ENCODE results near the gene MBLAC1. TPM values are rescaled to one million over a fixed set of nuclear protein-coding genes. Genes with fewer than 3 reads are reported as not detected.
"Not testable (repeated sequence)": the region's sequence is repeated elsewhere in the genome, so short reads cannot be mapped to it uniquely, and the experiment has no call there.

The MBLAC1 gene
- total RNA-seq, 1 experiment from 2014 or later = 5.2 TPM

DNA sequence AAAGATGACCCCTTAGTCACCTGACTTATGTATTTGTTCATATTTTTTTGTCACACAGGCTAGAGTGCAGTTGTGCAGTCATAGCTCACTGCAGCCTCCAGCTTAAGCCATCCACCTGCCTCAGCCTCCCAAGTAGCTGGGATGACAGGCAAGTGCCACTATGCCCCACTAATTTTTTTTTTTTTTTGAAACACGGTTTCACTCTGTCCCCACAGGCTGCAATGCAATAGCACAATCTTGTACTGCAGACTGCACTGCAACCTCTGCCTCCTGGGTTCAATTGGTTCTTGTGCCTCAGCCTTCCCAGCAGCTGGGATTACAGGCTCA, 1.8 kb downstream of the MBLAC1 start:
- no peak for ATAC-seq
- peaks cover 18% of the 10 kb centered on the region for H3K4me1 ChIP-seq (ENCODE audit: control insufficient read depth, insufficient read depth, low read length)
- intact Hi-C loops (cut with micrococcal nuclease; ENCODE audit: unreplicated experiment) (no loop called here), in situ Hi-C loops (cut with HindIII; ENCODE audit: low pct_unique_long_range_greater_than_20kb, low sequenced_read_pairs) (no loop called here)
- H3K4me3 ChIP-seq (ENCODE audit: low read depth in 2 of 2, low read length in 2 of 2) = peak overlapping the region in 1 of 2 experiments; percentile 98; a peak in 2 of 4 replicates
- no TSS peak for BruUV-seq (replicated peaks)
- H3K27me3 ChIP-seq (ENCODE audit: control insufficient read depth, insufficient read depth, low read length) = no peaks in the 10 kb centered on the region
- no peak for TF ChIP-seq TCF7L2 (IDR thresholded peaks at IDR 0.05; ENCODE audit: low read depth, low read length)
- no peak for TF ChIP-seq POLR2AphosphoS5 (IDR thresholded peaks at IDR 0.05; ENCODE audit: low read depth, low read length)
- no peak for TF ChIP-seq SIN3A (IDR thresholded peaks at IDR 0.05; ENCODE audit: borderline replicate concordance, insufficient read depth, low read depth, low read length)
- no peak for TF ChIP-seq CTCF (IDR thresholded peaks at IDR 0.05)
- TF ChIP-seq, protein P1, sequence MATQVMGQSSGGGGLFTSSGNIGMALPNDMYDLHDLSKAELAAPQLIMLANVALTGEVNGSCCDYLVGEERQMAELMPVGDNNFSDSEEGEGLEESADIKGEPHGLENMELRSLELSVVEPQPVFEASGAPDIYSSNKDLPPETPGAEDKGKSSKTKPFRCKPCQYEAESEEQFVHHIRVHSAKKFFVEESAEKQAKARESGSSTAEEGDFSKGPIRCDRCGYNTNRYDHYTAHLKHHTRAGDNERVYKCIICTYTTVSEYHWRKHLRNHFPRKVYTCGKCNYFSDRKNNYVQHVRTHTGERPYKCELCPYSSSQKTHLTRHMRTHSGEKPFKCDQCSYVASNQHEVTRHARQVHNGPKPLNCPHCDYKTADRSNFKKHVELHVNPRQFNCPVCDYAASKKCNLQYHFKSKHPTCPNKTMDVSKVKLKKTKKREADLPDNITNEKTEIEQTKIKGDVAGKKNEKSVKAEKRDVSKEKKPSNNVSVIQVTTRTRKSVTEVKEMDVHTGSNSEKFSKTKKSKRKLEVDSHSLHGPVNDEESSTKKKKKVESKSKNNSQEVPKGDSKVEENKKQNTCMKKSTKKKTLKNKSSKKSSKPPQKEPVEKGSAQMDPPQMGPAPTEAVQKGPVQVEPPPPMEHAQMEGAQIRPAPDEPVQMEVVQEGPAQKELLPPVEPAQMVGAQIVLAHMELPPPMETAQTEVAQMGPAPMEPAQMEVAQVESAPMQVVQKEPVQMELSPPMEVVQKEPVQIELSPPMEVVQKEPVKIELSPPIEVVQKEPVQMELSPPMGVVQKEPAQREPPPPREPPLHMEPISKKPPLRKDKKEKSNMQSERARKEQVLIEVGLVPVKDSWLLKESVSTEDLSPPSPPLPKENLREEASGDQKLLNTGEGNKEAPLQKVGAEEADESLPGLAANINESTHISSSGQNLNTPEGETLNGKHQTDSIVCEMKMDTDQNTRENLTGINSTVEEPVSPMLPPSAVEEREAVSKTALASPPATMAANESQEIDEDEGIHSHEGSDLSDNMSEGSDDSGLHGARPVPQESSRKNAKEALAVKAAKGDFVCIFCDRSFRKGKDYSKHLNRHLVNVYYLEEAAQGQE (IDR thresholded peaks at IDR 0.05; ENCODE audit: insufficient read depth in 1 of 2, low read depth in 2 of 2, low read length in 1 of 2) = no peak
- H3K27ac ChIP-seq (ENCODE audit: low read length) = no peak overlapping the region
- H3K9me3 ChIP-seq (ENCODE audit: control insufficient read depth, insufficient read depth, low read depth, low read length) = no peaks in the 10 kb centered on the region
- POLR2A ChIA-PET = interaction anchor here (0.8 to 1.0 kb wide), 2 partner anchors 28 to 82 kb away, joined by 3 to 5 read pairs; partner anchors contain the start of genes AP4M1 and MCM7
- CTCF ChIA-PET = interaction anchor here (0.9 kb wide), 1 partner anchor 9 kb away, joined by 4 read pairs; no protein-coding TSS in a partner anchor
- peaks cover 2% of the 10 kb centered on the region; the same call in 1 of the 2 replicates for H3K36me3 ChIP-seq (ENCODE audit: control insufficient read depth, insufficient read depth, low read length)
- DNase-seq (ENCODE audit: low read depth, low spot score) = no peak

GRCh38 chr7:100130220-100130607, 3.4 kb downstream of the MBLAC1 start:
- intact Hi-C loops (cut with micrococcal nuclease; ENCODE audit: unreplicated experiment) = loop anchor here (5.0 kb wide), 1 partner anchor 87 kb away; the partner anchor contains the start of gene PVRIG
- H3K27ac ChIP-seq (ENCODE audit: low read length); POLR2A ChIA-PET: not testable (repeated sequence)

More at GRCh38 chr7:100130220-100130607, 3.4 kb downstream of the MBLAC1 start:
- ATAC-seq; CTCF ChIA-PET; in situ Hi-C loops (cut with HindIII; ENCODE audit: low pct_unique_long_range_greater_than_20kb, low sequenced_read_pairs); H3K4me3 ChIP-seq (ENCODE audit: low read depth in 2 of 2, low read length in 2 of 2); H3K36me3 ChIP-seq (ENCODE audit: control insufficient read depth, insufficient read depth, low read length); BruUV-seq (replicated peaks); H3K9me3 ChIP-seq (ENCODE audit: control insufficient read depth, insufficient read depth, low read depth, low read length); H3K27me3 ChIP-seq (ENCODE audit: control insufficient read depth, insufficient read depth, low read length); DNase-seq (ENCODE audit: low read depth, low spot score): not testable (repeated sequence)
- H3K4me1 ChIP-seq (ENCODE audit: control insufficient read depth, insufficient read depth, low read length) = peaks cover 12% of the 10 kb centered on the region

Measured in Panc1 (cell line).